WTC11 (cell line): ENCODE measurements around the gene EEFSEC. TPM values are rescaled to one million over a fixed set of nuclear protein-coding genes. Genes with fewer than 3 reads are reported as not detected.

ENCODE experiments used
- ATAC-seq: fragments of 200-7000 bp; cut with Tn5 transposase; 2 replicates; pipeline ENCODE4 v1.10.0; 2021; ENCODE audit warnings: mild to moderate bottlenecking, moderate library complexity
- CTCF ChIA-PET: fragments of 300-600 bp; sonication (Branson Sonifier 250); formaldehyde crosslinking; loops from one replicate; lab custom pipeline; 2021; ENCODE audit warnings: antibody characterized with exemption; lab: Charles Lee
- POLR2A ChIA-PET: fragments of 350-600 bp; sonication (Branson Sonifier 250); formaldehyde crosslinking; loops from one replicate; lab custom pipeline; 2021; ENCODE audit warnings: antibody characterized with exemption; lab: Charles Lee
- DNase-seq: peaks from one replicate; pipeline ENCODE4 v3.0.0; 2021; ENCODE audit warnings: low spot score
- H3K27ac Mint-ChIP-seq: 2 replicates; pipeline ENCODE4 v1.8.0; 2021; ENCODE audit warnings: mixed read lengths
- H3K27me3 Mint-ChIP-seq: 2 replicates; pipeline ENCODE4 v1.8.0; 2021; ENCODE audit warnings: low read depth, mild to moderate bottlenecking, moderate library complexity, mixed read lengths
- H3K36me3 Mint-ChIP-seq: 2 replicates; pipeline ENCODE4 v1.8.0; 2021; ENCODE audit warnings: mixed read lengths
- H3K4me1 Mint-ChIP-seq: 2 replicates; pipeline ENCODE4 v1.8.0; 2022; ENCODE audit warnings: mixed read lengths
- H3K4me3 Mint-ChIP-seq: 2 replicates; pipeline ENCODE4 v1.8.0; 2021; ENCODE audit warnings: mild to moderate bottlenecking, moderate library complexity, mixed read lengths
- H3K9me3 Mint-ChIP-seq: 2 replicates; pipeline ENCODE4 v1.8.0; 2021; ENCODE audit warnings: mixed read lengths
- CREB1 ChIP-seq: sonication (generic); formaldehyde crosslinking; IDR thresholded peaks from 2 replicates; pipeline ENCODE4 v1.8.0; 2023; ENCODE audit warnings: mild to moderate bottlenecking, missing genetic modification reagents
- CTCF ChIP-seq: fragments of 200-600 bp; IDR thresholded peaks from 2 replicates; pipeline ENCODE4 v1.8.0; 2022; ENCODE audit warnings: antibody characterized with exemption
- E2F1 ChIP-seq: sonication (generic); formaldehyde crosslinking; IDR thresholded peaks from 2 replicates; pipeline ENCODE4 v1.8.0; 2022; ENCODE audit warnings: mild to moderate bottlenecking, missing genetic modification reagents
- E2F5 ChIP-seq: sonication (generic); formaldehyde crosslinking; IDR thresholded peaks from 2 replicates; pipeline ENCODE4 v1.8.1; 2022; ENCODE audit warnings: mild to moderate bottlenecking, moderate library complexity, missing genetic modification reagents
- ERG ChIP-seq: fragments of 250-450 bp; sonication (Bioruptor Pico); IDR thresholded peaks from 2 replicates; pipeline ENCODE4 v1.8.0; 2021; ENCODE audit warnings: mild to moderate bottlenecking
- GABPB1 ChIP-seq: sonication (generic); formaldehyde crosslinking; IDR thresholded peaks from 2 replicates; pipeline ENCODE4 v1.8.1; 2023; ENCODE audit warnings: mild to moderate bottlenecking, missing genetic modification reagents
- JUN ChIP-seq: sonication (generic); formaldehyde crosslinking; IDR thresholded peaks from 2 replicates; pipeline ENCODE4 v1.8.0; 2023; ENCODE audit warnings: mild to moderate bottlenecking, missing genetic modification reagents
- MAX ChIP-seq: sonication (generic); formaldehyde crosslinking; IDR thresholded peaks from 2 replicates; pipeline ENCODE4 v1.8.0; 2022; ENCODE audit warnings: mild to moderate bottlenecking, missing genetic modification reagents
- NR2C2 ChIP-seq: sonication (generic); formaldehyde crosslinking; IDR thresholded peaks from 2 replicates; pipeline ENCODE4 v1.8.0; 2022; ENCODE audit warnings: mild to moderate bottlenecking, missing genetic modification reagents
- NR3C1 ChIP-seq: sonication (generic); formaldehyde crosslinking; conservative IDR thresholded peaks from 2 replicates; pipeline ENCODE4 v1.8.1; 2023; ENCODE audit warnings: low read depth, mild to moderate bottlenecking, missing genetic modification reagents
- PRDM15 ChIP-seq: sonication (generic); formaldehyde crosslinking; IDR thresholded peaks from 2 replicates; pipeline ENCODE4 v1.8.0; 2022; ENCODE audit warnings: missing genetic modification reagents
- SP1 ChIP-seq: sonication (generic); formaldehyde crosslinking; conservative IDR thresholded peaks from 2 replicates; pipeline ENCODE4 v1.8.1; 2022; ENCODE audit warnings: missing genetic modification reagents
- TEAD1 ChIP-seq: sonication (generic); formaldehyde crosslinking; IDR thresholded peaks from 2 replicates; pipeline ENCODE4 v1.8.0; 2022; ENCODE audit warnings: mild to moderate bottlenecking, missing genetic modification reagents
- ZNF121 ChIP-seq: sonication (generic); formaldehyde crosslinking; IDR thresholded peaks from 2 replicates; pipeline ENCODE4 v1.8.0; 2023; ENCODE audit warnings: missing genetic modification reagents
- ZNF138 ChIP-seq: sonication (generic); formaldehyde crosslinking; conservative IDR thresholded peaks from 2 replicates; pipeline ENCODE4 v1.8.1; 2022; ENCODE audit warnings: mild to moderate bottlenecking, moderate library complexity, missing genetic modification reagents
- ZNF416 ChIP-seq: fragments of 250-450 bp; sonication (Bioruptor Pico); IDR thresholded peaks from 2 replicates; pipeline ENCODE4 v1.9.0; 2021; ENCODE audit warnings: mild to moderate bottlenecking, inconsistent platforms
- ZNF423 ChIP-seq: fragments of 250-450 bp; sonication (Bioruptor Pico); IDR thresholded peaks from 2 replicates; pipeline ENCODE4 v2.1.2; 2022; ENCODE audit warnings: mild to moderate bottlenecking, moderate library complexity
- ZNF532 ChIP-seq: fragments of 250-450 bp; sonication (Bioruptor Pico); IDR thresholded peaks from 2 replicates; pipeline ENCODE4 v1.9.0; 2021; ENCODE audit warnings: mild to moderate bottlenecking, borderline replicate concordance
- total RNA-seq: library from RNA; stranded (reverse); gene quantifications from 3 replicates; pipeline ENCODE4 v1.2.3, GENCODE V29; 2021

Gene EEFSEC
- total RNA-seq, 1 experiment from 2014 or later, result 13.7 TPM

- H3K36me3 Mint-ChIP-seq, result no peaks in the 10 kb centered on the region
- peaks cover 5% of the 10 kb centered on the region; the same call in 1 of the 2 replicates for H3K9me3 Mint-ChIP-seq
- ChIA-PET CTCF (no interaction called here), POLR2A (no interaction called here)
- H3K4me1 Mint-ChIP-seq, result peaks cover 6% of the 10 kb centered on the region
- TF ChIP-seq E2F5 (CRISPR knock-in tag), result no peak
- no peak for TF ChIP-seq CTCF
- TF ChIP-seq PRDM15 (CRISPR knock-in tag), result no peak
- no peak for TF ChIP-seq CREB1 (CRISPR knock-in tag)
- no peak for TF ChIP-seq ZNF423 (CRISPR knock-in tag)
- ATAC-seq, result no peak
- DNase-seq, result no peak
- no peak overlapping the region for H3K4me3 Mint-ChIP-seq
- no peak overlapping the region for H3K27ac Mint-ChIP-seq
- no peaks in the 10 kb centered on the region for H3K27me3 Mint-ChIP-seq
Observed at GRCh38 chr3:128185630-128186447, 32.6 kb downstream of the EEFSEC start.

- CTCF ChIA-PET, result no interaction called here
- Mint-ChIP-seq H3K9me3 (peaks cover 5% of the 10 kb centered on the region; the same call in 1 of the 2 replicates), H3K4me1 (peaks cover 4% of the 10 kb centered on the region; the same call in 1 of the 2 replicates), H3K36me3 (no peaks in the 10 kb centered on the region), H3K27ac (no peak overlapping the region), H3K27me3 (no peaks in the 10 kb centered on the region), H3K4me3 (no peak overlapping the region)
- POLR2A ChIA-PET, result no interaction called here
- ATAC-seq (no peak), DNase-seq (no peak)
- TF ChIP-seq CTCF, result no peak
- TF ChIP-seq ZNF121 (CRISPR knock-in tag), result no peak
- TF ChIP-seq SP1, result no peak
- no peak for TF ChIP-seq ZNF138 (CRISPR knock-in tag)
- no peak for TF ChIP-seq TEAD1 (CRISPR knock-in tag)
- no peak for TF ChIP-seq ZNF532
- TF ChIP-seq NR3C1 (CRISPR knock-in tag), result no peak
- TF ChIP-seq GABPB1 (CRISPR knock-in tag), result no peak
- no peak for TF ChIP-seq NR2C2 (CRISPR knock-in tag)
- TF ChIP-seq JUN, result no peak
- no peak for TF ChIP-seq ERG (CRISPR knock-in tag)
- TF ChIP-seq ZNF416 (CRISPR knock-in tag), result no peak
- no peak for TF ChIP-seq E2F1 (CRISPR knock-in tag)
- no peak for TF ChIP-seq MAX (CRISPR knock-in tag)
Observed at GRCh38 chr3:128187495-128187894, 34.2 kb downstream of the EEFSEC start.
